DMS153 treated with DMSO at 0.1 percent for 48 hours (cell line): Measurements from ENCODE around the gene RHBDF1.
"Not testable (repeated sequence)": the region's sequence is repeated elsewhere in the genome, so short reads cannot be mapped to it uniquely, and the experiment has no call there.

Experiments
- DNase-seq: peaks from one replicate; lab custom pipeline; 2025; ENCODE audit not compliant: unreplicated experiment; lab: John Stamatoyannopoulos, UW

Gene RHBDF1

GRCh38 chr16:59440-60059 is 12.9 kb downstream of the RHBDF1 start:
- no peak for DNase-seq

DNA sequence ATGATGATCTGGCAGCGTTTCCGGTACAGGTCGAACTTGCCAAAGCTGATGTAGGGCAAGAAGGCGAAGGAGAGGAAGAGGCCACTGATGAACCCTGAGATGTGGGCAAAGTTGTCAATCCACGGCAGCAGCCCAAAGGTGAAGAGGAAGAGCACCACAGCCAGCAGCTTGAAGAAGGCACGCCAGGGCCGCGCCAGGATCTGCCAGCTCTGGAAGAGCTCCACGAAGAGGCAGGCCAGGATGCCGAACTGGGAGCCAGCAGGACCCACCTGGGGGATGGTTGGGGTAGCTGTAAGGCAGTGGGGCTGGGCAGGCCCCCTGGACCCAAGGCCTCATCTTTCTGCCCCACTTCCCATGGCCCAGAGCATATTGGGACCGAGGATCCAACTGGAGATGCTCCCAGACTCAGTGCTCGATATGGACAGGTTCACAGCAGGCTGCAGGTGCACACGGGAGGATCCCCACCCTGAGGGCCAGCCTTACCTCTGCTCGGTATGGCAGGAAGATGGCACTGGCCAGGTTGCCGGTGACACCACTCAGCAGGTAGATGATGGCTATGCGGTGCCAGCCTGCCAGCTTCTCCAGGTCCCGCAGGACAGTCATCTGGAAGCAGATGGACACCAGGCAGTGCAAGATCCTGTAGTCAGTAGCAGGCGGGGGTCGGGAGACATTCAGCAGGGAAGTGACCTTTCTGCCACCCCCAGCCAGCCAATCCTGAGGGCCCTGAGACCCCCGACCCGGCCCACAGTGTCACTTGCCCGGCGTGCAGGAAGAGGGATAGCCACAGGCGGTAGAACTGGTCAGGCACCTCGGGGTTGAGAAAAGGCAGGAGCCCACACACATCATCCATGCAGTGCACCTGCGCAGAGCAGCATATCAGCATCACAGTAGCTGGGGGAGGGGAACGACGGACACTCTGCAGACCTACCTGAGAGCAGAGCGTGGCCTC is 13.7 kb downstream of the RHBDF1 start:
- no peak for DNase-seq

- no peak for DNase-seq
Measured at GRCh38 chr16:57711-58110, 14.7 kb downstream of the RHBDF1 start.

GRCh38 chr16:56231-56927 is 16.1 kb downstream of the RHBDF1 start:
- DNase-seq = no peak

DNA sequence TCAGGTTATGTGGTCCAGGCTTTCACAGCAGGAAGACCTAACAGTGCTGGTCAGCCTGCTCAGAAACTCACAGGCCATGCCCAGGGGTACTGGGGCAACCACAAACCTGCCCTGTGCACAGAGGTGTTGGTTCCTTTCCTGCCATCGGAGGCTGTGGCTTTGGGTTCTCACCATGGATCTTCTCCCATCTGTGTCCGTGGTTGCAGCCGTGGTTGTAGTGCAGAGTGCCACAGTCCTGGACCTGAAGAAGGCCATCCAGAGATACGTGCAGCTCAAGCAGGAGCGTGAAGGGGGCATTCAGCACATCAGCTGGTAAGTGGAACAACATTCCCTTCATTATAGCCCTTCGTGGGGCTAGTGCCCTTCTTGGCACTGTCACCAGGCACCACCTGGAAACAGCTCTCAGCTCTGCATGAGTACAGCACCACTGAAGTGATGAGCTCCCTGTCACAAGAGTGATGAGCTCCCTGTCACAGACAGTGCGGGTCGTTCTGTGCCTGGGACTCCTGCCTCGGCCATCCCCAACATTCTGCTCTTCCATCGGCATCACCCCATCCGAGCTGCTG is 16.8 kb downstream of the RHBDF1 start:
- no peak for DNase-seq

GRCh38 chr16:54237-54581 is 18.2 kb downstream of the RHBDF1 start:
- no peak for DNase-seq

GRCh38 chr16:53346-54236 is 18.8 kb downstream of the RHBDF1 start, which contains the start of the genes POLR3K and SNRNP25:
POLR3K (minus strand) TSS chr16:53608; CDS start chr16:53586, 22 bp downstream.
SNRNP25 (plus strand) TSS chr16:53828; CDS start chr16:54017, 189 bp downstream.
- DNase-seq = peak; percentile 92

- no peak for DNase-seq
Measured at GRCh38 chr16:50769-51591, 21.5 kb downstream of the RHBDF1 start.

DNA sequence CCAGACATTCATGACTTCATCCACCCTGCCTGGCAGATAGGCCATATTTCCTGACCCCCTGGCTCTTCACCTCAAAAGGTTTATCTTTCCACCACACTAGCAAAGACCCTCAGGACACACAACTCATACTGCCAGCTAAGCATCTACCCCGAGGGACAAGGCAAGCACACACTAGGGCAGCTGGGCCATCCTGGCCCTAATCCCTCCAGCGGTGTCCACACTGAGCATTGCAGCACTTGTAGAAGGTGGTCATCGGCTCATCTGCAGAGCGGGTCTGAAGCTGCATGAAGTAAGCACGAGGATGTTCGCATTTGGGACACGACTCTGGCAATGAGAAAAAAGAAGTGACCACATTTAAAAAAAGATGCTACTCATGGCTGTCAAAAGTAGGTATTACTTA is 25.2 kb downstream of the RHBDF1 start:
- DNase-seq = no peak

DNA sequence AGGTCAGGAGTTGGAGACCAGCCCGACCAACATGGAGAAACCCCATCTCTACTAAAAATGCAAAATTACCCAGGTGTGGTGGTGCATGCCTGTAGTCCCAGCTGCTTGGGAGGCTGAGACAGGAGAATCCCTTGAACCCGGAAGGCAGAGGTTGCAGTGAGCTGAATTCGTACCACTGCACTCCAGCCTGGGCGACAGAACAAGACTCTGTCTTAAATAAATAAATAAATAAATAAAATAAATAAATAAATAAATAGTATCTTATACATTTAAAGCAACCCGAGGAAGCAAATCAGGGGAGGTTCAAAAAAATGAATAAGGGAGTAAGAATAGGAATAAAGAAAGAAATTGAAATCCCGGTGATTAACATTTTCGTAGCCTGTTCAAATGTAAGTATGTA is 25.9 kb downstream of the RHBDF1 start:
- DNase-seq = not testable (repeated sequence)

GRCh38 chr16:45454-45853 is 27.0 kb downstream of the RHBDF1 start:
- DNase-seq = no peak

DNA sequence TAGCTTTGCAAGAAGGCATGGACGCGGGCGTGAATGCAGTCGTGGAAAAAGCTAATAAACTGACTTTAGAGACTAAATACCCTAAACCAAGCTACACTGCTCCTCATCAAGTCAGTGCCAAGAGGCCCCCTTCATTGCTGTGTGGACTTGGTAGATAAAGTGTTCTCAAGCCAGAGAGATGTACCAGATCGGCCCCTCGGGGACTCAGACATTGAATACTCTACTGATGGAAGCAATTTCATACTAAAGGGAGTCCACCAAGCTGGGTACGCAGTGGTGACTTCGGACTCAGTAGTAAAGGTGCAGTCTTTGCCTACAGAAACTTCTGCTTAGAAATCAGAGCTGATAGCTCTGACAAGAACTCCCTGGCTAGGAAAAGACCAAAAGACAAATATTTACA is 27.8 kb downstream of the RHBDF1 start:
- DNase-seq = no peak

DNA sequence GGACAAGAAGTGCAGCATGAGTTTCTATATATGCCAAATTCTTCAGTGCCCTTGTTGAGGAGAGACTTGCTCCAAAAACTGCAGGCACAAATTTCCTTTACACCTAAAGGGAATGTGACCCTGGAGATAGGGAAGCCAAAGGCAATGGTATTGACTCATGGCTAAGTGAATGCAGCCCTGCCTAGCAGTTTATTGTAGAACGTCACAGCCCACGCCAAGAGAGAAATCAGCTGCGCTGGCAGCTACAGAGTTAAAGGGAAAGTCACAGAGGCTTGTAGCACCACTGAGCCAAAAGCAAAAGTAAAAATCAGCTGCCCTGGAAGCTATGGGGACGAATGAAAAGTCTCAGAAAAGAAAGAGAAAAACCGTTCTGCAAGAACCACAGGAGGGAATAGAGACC is 29.1 kb downstream of the RHBDF1 start:
- no peak for DNase-seq

DNA sequence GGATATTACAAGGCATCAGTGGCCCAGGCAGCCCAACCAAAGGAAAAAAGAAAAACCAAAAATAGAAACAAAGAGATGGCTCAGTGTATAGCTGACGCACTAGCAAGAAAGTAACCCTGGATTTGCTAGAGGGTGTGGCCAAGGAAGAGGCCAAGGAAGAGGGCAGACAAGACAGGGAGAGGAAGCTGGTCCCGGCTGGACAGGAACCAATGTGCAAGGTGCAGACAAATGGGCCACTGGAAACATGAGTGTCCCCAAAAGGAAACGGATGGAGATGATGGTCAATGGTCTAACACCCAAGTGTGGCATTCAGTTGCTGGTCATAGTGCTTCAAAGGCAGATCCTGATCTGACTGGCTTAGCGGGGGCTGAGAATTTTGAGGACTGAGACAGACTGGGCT is 29.7 kb downstream of the RHBDF1 start:
- DNase-seq = no peak

DNA sequence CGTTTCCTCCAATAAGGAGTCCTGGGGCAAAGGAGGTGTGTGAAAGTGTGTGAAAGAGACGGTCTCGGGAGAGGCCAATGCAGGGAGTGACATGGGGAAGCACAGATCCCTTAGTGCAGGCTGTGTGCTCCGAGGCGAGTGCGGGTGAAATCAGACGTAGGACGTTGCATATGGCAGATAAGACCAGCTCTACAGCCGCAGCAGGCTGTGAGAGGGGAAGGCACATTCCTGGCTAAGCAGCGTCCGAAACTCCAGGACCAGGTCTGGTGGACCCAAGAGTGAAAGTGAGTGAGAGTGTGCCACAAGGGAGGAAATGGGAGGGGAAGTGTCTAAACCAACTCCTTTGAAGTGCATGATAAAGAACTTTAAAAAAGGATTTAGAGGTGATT is 30.4 kb downstream of the RHBDF1 start:
- DNase-seq = no peak

GRCh38 chr16:41439-42068 is 30.9 kb downstream of the RHBDF1 start:
- no peak for DNase-seq

DNA sequence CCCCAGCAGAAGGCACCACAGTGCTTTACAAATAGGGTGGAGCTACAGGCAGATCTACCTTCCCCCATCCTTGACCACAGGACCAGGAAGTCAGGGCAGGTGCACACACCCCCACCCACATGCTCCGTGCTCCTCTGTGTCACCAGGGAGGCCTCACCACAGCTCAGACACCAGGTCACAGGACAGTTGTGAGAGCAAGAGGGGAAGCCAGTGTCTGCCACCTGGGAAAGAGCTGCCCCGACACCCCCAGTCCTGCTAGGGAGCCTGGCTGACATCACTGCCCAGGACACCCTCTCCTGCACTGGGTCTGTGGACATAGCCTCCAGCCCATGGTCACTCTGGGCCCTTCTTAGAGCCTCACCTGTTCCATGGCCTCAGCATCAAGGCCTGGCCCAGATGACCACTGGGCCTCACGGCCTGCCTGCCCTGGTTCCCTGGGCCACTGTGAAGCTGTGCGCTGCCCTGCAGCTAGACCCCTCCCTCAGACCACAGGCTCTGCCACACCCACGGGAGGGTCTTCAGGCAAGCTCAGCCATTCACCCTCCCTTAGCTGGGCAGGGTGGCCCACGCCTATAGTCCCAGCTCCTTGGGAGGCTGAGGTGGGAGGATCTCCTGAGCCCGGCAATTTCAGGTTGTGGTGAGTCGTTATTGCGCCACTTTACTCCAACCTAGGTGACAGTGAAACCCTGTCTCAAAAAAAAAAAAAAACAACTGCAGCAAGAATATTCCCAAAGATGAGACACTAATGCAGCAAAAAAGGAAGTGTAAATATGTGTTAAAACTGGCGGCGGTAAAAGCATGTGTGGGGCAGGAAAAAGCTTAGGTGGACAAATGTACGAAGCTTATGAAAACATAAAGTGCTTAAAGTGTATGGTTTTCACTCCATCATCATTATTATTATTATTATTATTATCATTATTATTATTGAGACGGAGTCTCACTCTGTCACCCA is 33.2 kb downstream of the RHBDF1 start:
- DNase-seq = peak; percentile 63

DNA sequence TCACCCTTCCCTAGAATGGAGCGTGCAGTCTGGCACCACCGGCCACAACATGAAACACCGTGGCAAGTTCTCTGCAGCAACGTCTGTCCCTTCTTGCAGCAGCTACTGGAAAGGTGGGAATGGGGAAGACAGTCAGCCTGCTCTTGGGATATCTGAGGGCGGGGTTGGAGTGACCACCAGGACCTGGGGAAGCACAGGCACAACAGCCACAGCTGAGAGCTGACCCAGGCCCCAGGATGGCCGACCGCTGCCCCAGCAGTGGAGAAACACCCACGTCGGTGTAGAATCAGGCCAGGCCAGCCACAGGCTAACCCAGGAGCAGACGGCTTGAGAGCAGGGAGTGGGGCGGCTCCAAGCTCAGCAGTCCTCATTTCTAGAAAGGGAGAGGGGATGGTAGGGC is 34.2 kb downstream of the RHBDF1 start:
- not testable (repeated sequence) for DNase-seq
